ENCODE results near the gene P2RX6. TPM values are rescaled to one million over a fixed set of nuclear protein-coding genes. Genes with fewer than 3 reads are reported as not detected.
A peak's percentile ranks its signal among the peaks of the same experiment; 100 is the strongest.

The P2RX6 gene
- total RNA-seq, 2 donors from 2014 or later = 1.0 to 5.4 TPM

DNA sequence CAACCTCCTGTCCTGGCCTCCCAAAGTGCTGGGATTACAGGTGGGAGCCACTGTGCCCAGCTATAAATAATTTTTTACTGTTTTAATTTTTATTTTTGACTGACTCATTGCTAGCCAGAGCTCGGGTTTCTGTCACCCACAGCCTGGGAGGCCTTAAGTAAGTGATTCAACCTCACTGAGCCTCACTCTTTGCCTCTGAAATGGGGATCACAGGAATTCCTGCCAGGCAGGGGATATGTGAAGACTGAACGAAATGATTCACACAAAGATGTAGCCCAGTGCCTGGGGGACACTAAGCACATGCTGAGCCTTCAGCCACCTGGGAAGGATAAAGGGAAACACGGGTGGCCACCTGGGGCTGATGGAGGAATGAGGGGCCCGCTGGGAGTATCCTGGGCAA is 27.0 kb downstream of the P2RX6 start:
- TF ChIP-seq, protein P1, sequence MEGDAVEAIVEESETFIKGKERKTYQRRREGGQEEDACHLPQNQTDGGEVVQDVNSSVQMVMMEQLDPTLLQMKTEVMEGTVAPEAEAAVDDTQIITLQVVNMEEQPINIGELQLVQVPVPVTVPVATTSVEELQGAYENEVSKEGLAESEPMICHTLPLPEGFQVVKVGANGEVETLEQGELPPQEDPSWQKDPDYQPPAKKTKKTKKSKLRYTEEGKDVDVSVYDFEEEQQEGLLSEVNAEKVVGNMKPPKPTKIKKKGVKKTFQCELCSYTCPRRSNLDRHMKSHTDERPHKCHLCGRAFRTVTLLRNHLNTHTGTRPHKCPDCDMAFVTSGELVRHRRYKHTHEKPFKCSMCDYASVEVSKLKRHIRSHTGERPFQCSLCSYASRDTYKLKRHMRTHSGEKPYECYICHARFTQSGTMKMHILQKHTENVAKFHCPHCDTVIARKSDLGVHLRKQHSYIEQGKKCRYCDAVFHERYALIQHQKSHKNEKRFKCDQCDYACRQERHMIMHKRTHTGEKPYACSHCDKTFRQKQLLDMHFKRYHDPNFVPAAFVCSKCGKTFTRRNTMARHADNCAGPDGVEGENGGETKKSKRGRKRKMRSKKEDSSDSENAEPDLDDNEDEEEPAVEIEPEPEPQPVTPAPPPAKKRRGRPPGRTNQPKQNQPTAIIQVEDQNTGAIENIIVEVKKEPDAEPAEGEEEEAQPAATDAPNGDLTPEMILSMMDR (IDR thresholded peaks at IDR 0.05) = no peak
- no peak overlapping the region for H3K4me3 ChIP-seq
- no peaks in the 10 kb centered on the region for H3K27me3 ChIP-seq

DNA sequence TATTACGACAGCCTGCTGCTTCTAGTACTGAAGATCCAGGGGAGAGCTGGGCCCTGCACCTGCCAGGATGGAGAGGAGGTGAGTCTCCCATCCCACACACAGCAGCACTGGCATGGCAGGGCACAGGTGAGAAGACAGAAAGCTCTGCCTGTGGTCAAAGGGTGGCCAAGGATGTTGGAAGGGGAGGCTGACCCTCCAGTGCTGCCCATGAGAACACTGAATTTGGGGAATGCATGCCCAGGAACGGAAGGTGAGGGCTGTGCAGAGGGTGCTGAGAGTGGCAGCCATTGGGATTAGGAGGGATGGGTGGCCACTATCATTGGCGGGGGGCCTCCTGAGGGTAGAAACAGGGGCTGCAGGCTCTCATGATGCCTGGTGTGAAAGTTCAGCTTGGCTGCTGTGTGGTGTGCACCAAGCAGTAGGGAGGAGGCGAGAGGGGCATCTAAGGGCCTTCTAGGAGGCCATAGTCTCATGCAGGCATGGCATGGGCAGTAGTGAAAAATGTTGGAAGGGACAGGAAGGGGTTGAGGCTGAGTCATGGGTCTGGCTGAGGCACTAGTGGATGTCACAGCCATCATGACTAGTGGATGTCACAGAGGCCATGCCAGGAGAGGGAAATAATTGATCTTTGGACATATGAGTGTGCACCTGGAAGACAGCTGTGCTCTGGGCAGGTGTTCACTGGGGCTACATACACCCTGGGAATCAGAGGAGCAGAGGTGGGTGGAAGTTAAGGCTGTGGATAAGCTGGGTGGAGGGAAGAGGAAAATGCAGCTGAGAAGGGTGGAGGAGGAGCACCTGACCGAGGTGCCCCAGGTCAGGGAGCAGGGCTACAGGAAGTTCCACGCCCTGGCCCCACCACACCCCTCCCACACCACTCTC is 28.3 kb downstream of the P2RX6 start:
- TF ChIP-seq, protein P1 (IDR thresholded peaks at IDR 0.05) = no peak
- Histone ChIP-seq H3K27me3 (no peaks in the 10 kb centered on the region), H3K4me3 (no peak overlapping the region), H3K9me3 (no peaks in the 10 kb centered on the region), H3K4me1 (peaks cover 0 to 27% of the 10 kb centered on the region in 2 donors), H3K27ac (no peak overlapping the region), H3K36me3 (no peaks in the 10 kb centered on the region)
- no peak for DNase-seq (ENCODE audit: low spot score)

More for the DNA sequence above, 27.0 kb downstream of the P2RX6 start:
- Histone ChIP-seq H3K36me3 (no peaks in the 10 kb centered on the region), H3K9me3 (no peaks in the 10 kb centered on the region), H3K27ac (no peak overlapping the region), H3K4me1 (peaks cover 0 to 31% of the 10 kb centered on the region in 2 donors)
- no peak for DNase-seq (ENCODE audit: low spot score)

DNA sequence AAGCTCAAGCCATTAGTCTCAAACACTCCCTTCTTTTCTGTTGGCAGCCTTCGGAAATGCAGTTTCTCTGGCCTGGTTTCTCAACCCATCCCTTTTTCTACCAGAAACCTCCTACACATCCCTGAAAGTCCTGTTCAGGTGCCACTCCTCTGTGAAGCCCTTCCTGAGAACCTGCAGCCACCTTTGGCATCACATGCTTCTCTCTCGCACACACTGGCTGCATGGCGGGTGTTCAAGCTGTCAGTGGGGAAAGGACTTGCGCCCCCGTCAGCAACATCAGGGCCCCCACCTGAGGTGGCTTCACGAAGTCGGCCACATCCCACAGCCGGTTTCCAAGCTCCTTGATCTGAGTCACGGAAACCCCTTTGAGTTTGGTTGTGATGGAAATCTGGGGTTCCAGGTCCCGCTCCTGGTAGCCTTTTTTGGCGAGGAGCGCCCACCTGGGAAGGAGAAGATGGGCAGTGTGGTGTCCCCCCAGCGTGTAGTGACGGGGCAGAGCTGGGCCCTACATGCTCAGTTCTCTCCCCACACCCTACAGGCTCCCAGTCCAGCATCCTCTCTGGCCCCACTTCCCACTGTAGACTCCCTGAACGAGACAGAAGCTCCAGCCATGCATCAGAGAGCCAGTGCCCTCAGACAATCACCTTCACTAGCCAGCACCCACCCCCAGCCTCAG is 29.0 kb downstream of the P2RX6 start:
- DNase-seq (ENCODE audit: low spot score) = no peak
- Histone ChIP-seq H3K9me3 (no peaks in the 10 kb centered on the region), H3K27ac (no peak overlapping the region), H3K4me1 (peaks cover 0 to 22% of the 10 kb centered on the region in 2 donors), H3K4me3 (no peak overlapping the region), H3K27me3 (no peaks in the 10 kb centered on the region), H3K36me3 (no peaks in the 10 kb centered on the region)
- TF ChIP-seq, protein P1 (IDR thresholded peaks at IDR 0.05) = no peak

DNA sequence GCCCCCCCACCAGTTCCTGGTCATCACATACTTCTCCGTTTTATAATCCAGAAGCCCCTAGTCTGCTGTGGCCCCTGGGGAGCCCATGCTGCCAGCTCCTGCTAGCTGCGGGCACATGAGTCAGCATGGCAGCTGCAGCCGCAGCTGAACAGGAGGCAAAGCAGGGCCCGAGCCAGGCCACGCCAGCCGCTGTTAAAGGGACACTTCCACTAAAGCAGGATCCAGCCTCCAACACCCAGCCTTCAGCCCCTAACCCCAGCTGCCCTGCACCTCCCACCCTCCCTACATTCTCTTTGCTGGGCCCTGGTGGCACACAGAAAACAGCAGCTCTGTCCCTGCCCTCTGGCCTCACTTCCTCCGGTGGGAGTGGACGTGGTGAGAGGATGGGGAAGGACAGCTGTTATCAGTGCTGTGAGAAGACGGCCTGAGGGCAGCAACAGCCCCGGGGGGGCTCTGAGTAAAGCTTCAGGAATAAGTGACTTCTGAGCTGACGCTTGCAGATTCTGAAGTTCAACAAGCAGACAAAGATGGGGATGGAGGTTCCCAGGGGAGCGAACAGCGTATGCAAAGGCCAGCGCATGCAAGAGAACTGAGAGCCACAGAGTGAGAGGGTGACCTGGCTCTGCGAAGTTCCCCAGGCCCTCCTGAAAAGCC is 30.1 kb downstream of the P2RX6 start:
- Histone ChIP-seq H3K9me3 (no peaks in the 10 kb centered on the region), H3K27ac (no peak overlapping the region), H3K4me3 (peak overlapping the region; percentile 35 to 57), H3K4me1 (peaks cover 0 to 22% of the 10 kb centered on the region in 2 donors), H3K36me3 (no peaks in the 10 kb centered on the region), H3K27me3 (no peaks in the 10 kb centered on the region)
- TF ChIP-seq, protein P1 (IDR thresholded peaks at IDR 0.05) = no peak
- no peak for DNase-seq (ENCODE audit: low spot score)

DNA sequence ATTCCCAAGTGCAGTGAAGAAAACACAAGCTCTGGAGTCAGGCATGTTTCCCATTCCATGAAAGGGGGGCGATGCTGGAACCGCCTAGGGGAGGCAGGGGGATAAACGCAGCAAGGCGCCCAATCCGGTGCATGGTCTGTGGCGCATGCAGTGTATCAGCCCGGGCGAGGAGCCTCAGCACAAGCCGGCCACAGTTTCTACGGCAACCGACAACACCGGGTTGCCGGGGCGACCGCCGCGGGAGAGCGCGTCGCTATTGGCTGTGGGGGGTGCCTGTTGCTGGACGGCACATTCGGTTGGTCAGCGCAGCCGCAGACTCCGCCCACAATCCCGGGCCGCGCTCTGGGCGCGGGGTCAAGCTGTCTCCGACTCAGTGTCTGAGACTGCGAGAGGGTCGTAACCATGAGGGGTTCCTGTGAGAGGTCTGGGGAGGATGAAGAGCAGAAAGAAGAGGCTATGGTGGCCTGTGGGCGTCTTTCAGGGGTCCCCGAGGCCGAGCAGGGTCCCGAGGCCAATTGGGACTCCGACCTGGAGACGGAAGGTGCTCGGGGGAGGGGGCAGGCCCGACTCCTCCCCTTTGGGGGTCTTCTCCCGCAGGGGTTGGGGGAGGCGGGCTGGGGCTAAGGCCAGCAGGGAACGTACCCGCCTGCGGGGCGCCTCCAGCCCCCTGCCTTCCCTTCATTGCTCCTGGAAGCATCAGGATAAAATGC is 30.8 kb downstream of the P2RX6 start, which contains the start of gene LRRC74B:
Gene LRRC74B, plus strand, starts transcription at position 362 of the 710 bp plus-strand sequence. Its CDS starts 41 bp downstream, at position 403.
- Histone ChIP-seq H3K27me3 (no peaks in the 10 kb centered on the region), H3K27ac (no peak within 1 kb of the TSS), H3K4me1 (peaks cover 0 to 22% of the 10 kb centered on the region in 2 donors), H3K9me3 (no peaks in the 10 kb centered on the region), H3K36me3 (no peaks in the 10 kb centered on the region), H3K4me3 (peak within 1 kb of the TSS; percentile 35 to 57)
- TF ChIP-seq, protein P1 (IDR thresholded peaks at IDR 0.05) = no peak
- DNase-seq (ENCODE audit: low spot score) = peak; percentile 92
